Mesenchymal stem cell (in vitro differentiated cells and primary cell): ENCODE results near the gene MTMR2.

Source experiments
- DNase-seq: peaks from one replicate; pipeline ENCODE4 v3.0.0-alpha.2; 2013
- H2AFZ ChIP-seq: one replicate; pipeline ENCODE4 v1.6.1; 2013; ENCODE audit warnings: low read depth, mild to moderate bottlenecking, control low read depth, inconsistent platforms, low read length, moderate library complexity
- H2AK5ac ChIP-seq: 2 replicates; pipeline ENCODE4 v1.6.1; 2013; ENCODE audit warnings: low read length, moderate library complexity, mild to moderate bottlenecking, inconsistent platforms; ENCODE audit not compliant: severe bottlenecking
- H2BK120ac ChIP-seq: one replicate; pipeline ENCODE4 v1.6.1; 2013; ENCODE audit warnings: low read depth, mild to moderate bottlenecking, inconsistent platforms, low read length, moderate library complexity
- H2BK12ac ChIP-seq, 2 experiments: one replicate each; pipeline ENCODE4 v1.6.1; 2013; ENCODE audit warnings: inconsistent platforms in 2 of 2, low read length in 2 of 2, mild to moderate bottlenecking in 2 of 2, moderate library complexity in 2 of 2, control low read depth in 1 of 2
- H2BK15ac ChIP-seq: one replicate; pipeline ENCODE4 v1.6.1; 2013; ENCODE audit warnings: mild to moderate bottlenecking, low read depth, inconsistent platforms; ENCODE audit not compliant: poor library complexity, severe bottlenecking
- H2BK5ac ChIP-seq: 2 replicates; pipeline ENCODE4 v1.6.1; 2013; ENCODE audit warnings: low read depth, mild to moderate bottlenecking, low read length, control low read depth, inconsistent platforms; ENCODE audit not compliant: poor library complexity, severe bottlenecking
- H3K14ac ChIP-seq, 2 experiments: one replicate each; pipeline ENCODE4 v1.6.1; 2013; ENCODE audit warnings: inconsistent platforms in 2 of 2, low read length in 2 of 2, control low read depth in 1 of 2, mild to moderate bottlenecking in 1 of 2, moderate library complexity in 1 of 2
- H3K18ac ChIP-seq, 2 experiments: one replicate each; pipeline ENCODE4 v1.6.1; 2013; ENCODE audit warnings: inconsistent platforms in 2 of 2, low read length in 2 of 2, control low read depth in 1 of 2, low read depth in 1 of 2, mild to moderate bottlenecking in 1 of 2
- H3K23ac ChIP-seq, 2 experiments: one replicate each; pipeline ENCODE4 v1.6.1; 2013; ENCODE audit warnings: inconsistent platforms in 2 of 2, low read length in 2 of 2, mild to moderate bottlenecking in 2 of 2, moderate library complexity in 2 of 2, control low read depth in 1 of 2
- H3K27ac ChIP-seq: 2 replicates; pipeline ENCODE4 v1.5.1; 2013; ENCODE audit warnings: mild to moderate bottlenecking, moderate library complexity, low read length, control low read depth, inconsistent platforms; ENCODE audit not compliant: poor library complexity, severe bottlenecking
- H3K27me3 ChIP-seq, 2 experiments: 2 replicates each; pipeline versions ENCODE4 v1.6.1 to v1.7.0; 2013; ENCODE audit warnings: low read length in 2 of 2, mild to moderate bottlenecking in 2 of 2, moderate library complexity in 2 of 2, control low read depth in 1 of 2, inconsistent platforms in 1 of 2; ENCODE audit not compliant: control insufficient read depth in 1 of 2, insufficient read depth in 1 of 2
- H3K36me3 ChIP-seq, 2 experiments: 2 replicates each; pipeline versions ENCODE4 v1.6.1 to v1.7.0; 2013; ENCODE audit warnings: low read length in 2 of 2, control low read depth in 1 of 2, inconsistent platforms in 1 of 2, low read depth in 1 of 2, mild to moderate bottlenecking in 1 of 2; ENCODE audit not compliant: insufficient read depth in 2 of 2, control insufficient read depth in 1 of 2
- H3K4ac ChIP-seq, 2 experiments: one replicate each; pipeline ENCODE4 v1.6.1; 2013; ENCODE audit warnings: inconsistent platforms in 2 of 2, low read length in 2 of 2, mild to moderate bottlenecking in 2 of 2, moderate library complexity in 2 of 2, control low read depth in 1 of 2, low read depth in 1 of 2
- H3K4me1 ChIP-seq: 2 replicates; pipeline ENCODE4 v1.6.1; 2013; ENCODE audit warnings: low read depth, low read length, control low read depth; ENCODE audit not compliant: control insufficient read depth, insufficient read depth
- H3K4me2 ChIP-seq: 2 replicates; pipeline ENCODE4 v1.6.1; 2013; ENCODE audit warnings: low read length, mild to moderate bottlenecking, inconsistent platforms; ENCODE audit not compliant: poor library complexity, severe bottlenecking
- H3K4me3 ChIP-seq, 2 experiments: 2 replicates each; pipeline versions ENCODE4 v1.5.1 to v1.7.0; 2013; ENCODE audit warnings: low read length in 2 of 2, mild to moderate bottlenecking in 2 of 2, control low read depth in 1 of 2, low read depth in 1 of 2; ENCODE audit not compliant: insufficient read depth in 1 of 2
- H3K79me1 ChIP-seq: replicated peaks from 2 replicates; pipeline ENCODE4 v1.6.1; 2013; ENCODE audit warnings: mild to moderate bottlenecking, control low read depth, low read length, inconsistent platforms; ENCODE audit not compliant: poor library complexity, severe bottlenecking
- H3K9ac ChIP-seq: 2 replicates; pipeline ENCODE4 v1.7.0; 2013; ENCODE audit warnings: mild to moderate bottlenecking, low read length, moderate library complexity
- H3K9me3 ChIP-seq: 2 replicates; pipeline ENCODE4 v1.7.0; 2013; ENCODE audit warnings: mild to moderate bottlenecking, low read length; ENCODE audit not compliant: control insufficient read depth
- H4K8ac ChIP-seq: one replicate; pipeline ENCODE4 v1.6.1; 2013; ENCODE audit warnings: inconsistent platforms, mild to moderate bottlenecking, low read length, moderate library complexity
- H4K91ac ChIP-seq: one replicate; pipeline ENCODE4 v1.6.1; 2013; ENCODE audit warnings: mild to moderate bottlenecking, low read length, inconsistent platforms
- WGBS: methylation state at CpG from one replicate; pipeline ENCODE4 v1.1.7; 2013; ENCODE audit warnings: mixed read lengths; 5-methylcytosine and 5-hydroxymethylcytosine counted together

Gene MTMR2

GRCh38 chr11:95912902-95913560, 10.9 kb downstream of the MTMR2 start:
- Histone ChIP-seq H3K14ac (no peak overlapping the region), H2BK5ac (no peak overlapping the region), H3K18ac (no peak overlapping the region), H3K4ac (no peak overlapping the region), H2BK120ac (no peak overlapping the region), H3K36me3 (no peaks in the 10 kb centered on the region), H2BK12ac (no peak overlapping the region), H4K91ac (no peak overlapping the region), H3K23ac (no peak overlapping the region), H3K9me3 (no peaks in the 10 kb centered on the region), H3K4me1 (no peaks in the 10 kb centered on the region), H4K8ac (no peak overlapping the region), H3K9ac (peak overlapping the region; percentile 71), H2BK15ac (no peak overlapping the region), H3K27me3 (no peaks in the 10 kb centered on the region), H3K4me3 (no peak overlapping the region), H3K27ac (peak overlapping the region; percentile 26), H2AK5ac (no peak overlapping the region), H2AFZ (no peak overlapping the region), H3K79me1 (peaks cover 9% of the 10 kb centered on the region), H3K4me2 (no peak overlapping the region)
- peak; percentile 63 for DNase-seq
- WGBS = 95% methylated on average over 3 of the region's 4 CpGs

GRCh38 chr11:95911369-95911759, 12.5 kb downstream of the MTMR2 start:
- H3K79me1 ChIP-seq = peaks cover 7% of the 10 kb centered on the region
- H3K27ac ChIP-seq = no peak overlapping the region

GRCh38 chr11:95910638-95911368, 13.1 kb downstream of the MTMR2 start:
- 89% methylated on average over 3 of the region's 4 CpGs for WGBS
- Histone ChIP-seq H3K27ac (no peak overlapping the region), H4K91ac (no peak overlapping the region), H3K4me2 (no peak overlapping the region), H3K14ac (no peak overlapping the region), H4K8ac (no peak overlapping the region), H2BK15ac (no peak overlapping the region), H2BK12ac (no peak overlapping the region), H3K9me3 (peaks cover 6% of the 10 kb centered on the region), H3K4me3 (no peak overlapping the region), H3K9ac (no peak overlapping the region), H2AFZ (no peak overlapping the region), H3K27me3 (no peaks in the 10 kb centered on the region), H3K23ac (no peak overlapping the region), H2AK5ac (no peak overlapping the region), H3K79me1 (peaks cover 2% of the 10 kb centered on the region), H3K36me3 (no peaks in the 10 kb centered on the region), H3K4ac (no peak overlapping the region), H2BK5ac (no peak overlapping the region), H3K18ac (no peak overlapping the region), H3K4me1 (no peaks in the 10 kb centered on the region), H2BK120ac (no peak overlapping the region)
- DNase-seq = no peak

More at GRCh38 chr11:95911369-95911759, 12.5 kb downstream of the MTMR2 start:
- Histone ChIP-seq H2AFZ (no peak overlapping the region), H3K14ac (no peak overlapping the region), H4K8ac (no peak overlapping the region), H2BK15ac (no peak overlapping the region), H3K36me3 (no peaks in the 10 kb centered on the region), H3K4me3 (no peak overlapping the region), H3K23ac (no peak overlapping the region), H2BK5ac (no peak overlapping the region), H4K91ac (no peak overlapping the region), H3K4me2 (no peak overlapping the region), H2BK12ac (no peak overlapping the region), H3K27me3 (no peaks in the 10 kb centered on the region), H2BK120ac (no peak overlapping the region), H3K9me3 (peaks cover 6% of the 10 kb centered on the region), H2AK5ac (no peak overlapping the region), H3K4me1 (no peaks in the 10 kb centered on the region), H3K18ac (no peak overlapping the region), H3K4ac (no peak overlapping the region), H3K9ac (no peak overlapping the region)
- 82% methylated on average over 1 of the region's 3 CpGs for WGBS
- no peak for DNase-seq

- H3K79me1 ChIP-seq = peaks cover 8% of the 10 kb centered on the region
- H3K4ac ChIP-seq = no peak overlapping the region
- H3K27ac ChIP-seq = no peak overlapping the region
- peaks cover 6% of the 10 kb centered on the region for H3K9me3 ChIP-seq
- H2AK5ac ChIP-seq = no peak overlapping the region
- no peak overlapping the region for H2AFZ ChIP-seq
- peak; percentile 17 for DNase-seq
- H2BK5ac ChIP-seq = no peak overlapping the region
- no peak overlapping the region for H4K91ac ChIP-seq
- H3K4me1 ChIP-seq = no peaks in the 10 kb centered on the region
- H2BK12ac ChIP-seq = no peak overlapping the region
- no peak overlapping the region for H2BK120ac ChIP-seq
- no peaks in the 10 kb centered on the region for H3K27me3 ChIP-seq
- H3K14ac ChIP-seq = no peak overlapping the region
- H3K18ac ChIP-seq = no peak overlapping the region
- H3K9ac ChIP-seq = peak overlapping the region; percentile 85
- H3K4me2 ChIP-seq = no peak overlapping the region
- H3K36me3 ChIP-seq = no peaks in the 10 kb centered on the region
- H3K23ac ChIP-seq = no peak overlapping the region
- no peak overlapping the region for H4K8ac ChIP-seq
- H3K4me3 ChIP-seq = no peak overlapping the region
- H2BK15ac ChIP-seq = no peak overlapping the region
Measured at GRCh38 chr11:95908826-95909225, 15.1 kb downstream of the MTMR2 start.
